ENCODE results near the gene NNT.

- TF ChIP-seq CTCF (conservative IDR thresholded peaks at IDR 0.05; ENCODE audit: low read length) (no peak), EZH2phosphoT487 (IDR thresholded peaks at IDR 0.05; ENCODE audit: borderline replicate concordance) (no peak)
These were observed 84.3 kb downstream of the NNT start for GRCh38 chr5:43687275-43687674.

Measured in Loucy (cell line).